ENCODE measurements around the gene ZNF423. TPM values are rescaled to one million over a fixed set of nuclear protein-coding genes. Genes with fewer than 3 reads are reported as not detected.

The ZNF423 gene
- total RNA-seq, 3 donors from 2014 or later (not counting 1 experiment from before 2014, with no cell fraction given), result not detected

DNA sequence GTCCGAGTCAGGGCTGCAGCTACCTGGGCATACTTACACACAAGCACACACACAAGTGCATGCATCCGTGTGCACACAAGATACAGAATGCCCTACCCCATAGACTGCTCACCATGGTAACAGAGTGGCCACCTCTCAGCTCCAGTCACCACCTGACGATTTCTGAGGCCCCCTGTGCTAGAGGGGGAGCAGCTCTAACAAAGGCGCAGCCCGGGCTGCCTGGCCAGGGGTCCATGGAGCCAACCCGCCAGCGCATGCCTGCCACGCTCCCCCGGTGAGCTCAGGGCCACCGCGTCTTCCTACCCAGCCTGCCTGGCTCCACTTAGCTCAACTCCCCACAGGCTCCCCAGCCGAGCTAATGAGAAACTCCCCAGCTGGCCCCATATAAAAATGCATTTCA lies 75.5 kb downstream of the ZNF423 start:
- Mint-ChIP-seq H3K27ac (no peak overlapping the region), H3K9me3 (no peaks in the 10 kb centered on the region), H3K4me1 (no peaks in the 10 kb centered on the region), H3K4me3 (no peak overlapping the region), H3K27me3 (ENCODE audit: low read depth in 2 of 2) (no peaks in the 10 kb centered on the region), H3K36me3 (no peaks in the 10 kb centered on the region)
- no peaks in the 10 kb centered on the region for H3K36me3 ChIP-seq (ENCODE audit: control insufficient read depth, insufficient read depth, low read length)
- no peak overlapping the region for H3K27ac ChIP-seq (ENCODE audit: low read length)
- no peaks in the 10 kb centered on the region for H3K4me1 ChIP-seq (ENCODE audit: control insufficient read depth, insufficient read depth, low read length)
- DNase-seq, result no peak
- ATAC-seq, result no peak
- no peak for TF ChIP-seq CTCF (IDR thresholded peaks at IDR 0.05)
- H3K9me3 ChIP-seq (ENCODE audit: control insufficient read depth, insufficient read depth, low read length), result no peaks in the 10 kb centered on the region
- no peaks in the 10 kb centered on the region for H3K27me3 ChIP-seq (ENCODE audit: control insufficient read depth, insufficient read depth, low read length)
- intact Hi-C loops (cut with micrococcal nuclease), result no loop called here
- 79% methylated on average over 12 of the region's 12 CpGs for WGBS (ENCODE audit: insufficient coverage)
- H3K4me3 ChIP-seq (ENCODE audit: low read length), result no peak overlapping the region

- no peaks in the 10 kb centered on the region for H3K9me3 Mint-ChIP-seq
- no peak overlapping the region for H3K4me3 ChIP-seq (ENCODE audit: low read length)
- TF ChIP-seq CTCF (IDR thresholded peaks at IDR 0.05), result no peak
- no peaks in the 10 kb centered on the region for H3K27me3 Mint-ChIP-seq (ENCODE audit: low read depth in 2 of 2)
- WGBS (ENCODE audit: insufficient coverage), result 58% methylated on average over 7 of the region's 7 CpGs
- no peak overlapping the region for H3K27ac Mint-ChIP-seq
- ATAC-seq (no peak), DNase-seq (no peak)
- H3K9me3 ChIP-seq (ENCODE audit: control insufficient read depth, insufficient read depth, low read length), result no peaks in the 10 kb centered on the region
- no peaks in the 10 kb centered on the region for H3K36me3 Mint-ChIP-seq
- no peaks in the 10 kb centered on the region for H3K4me1 ChIP-seq (ENCODE audit: control insufficient read depth, insufficient read depth, low read length)
- H3K27ac ChIP-seq (ENCODE audit: low read length), result no peak overlapping the region
- no peaks in the 10 kb centered on the region for H3K4me1 Mint-ChIP-seq
- H3K27me3 ChIP-seq (ENCODE audit: control insufficient read depth, insufficient read depth, low read length), result no peaks in the 10 kb centered on the region
- intact Hi-C loops (cut with micrococcal nuclease), result no loop called here
- no peak overlapping the region for H3K4me3 Mint-ChIP-seq
- no peaks in the 10 kb centered on the region for H3K36me3 ChIP-seq (ENCODE audit: control insufficient read depth, insufficient read depth, low read length)
These were observed 75.9 kb downstream of the ZNF423 start for GRCh38 chr16:49779979-49780378.

DNA sequence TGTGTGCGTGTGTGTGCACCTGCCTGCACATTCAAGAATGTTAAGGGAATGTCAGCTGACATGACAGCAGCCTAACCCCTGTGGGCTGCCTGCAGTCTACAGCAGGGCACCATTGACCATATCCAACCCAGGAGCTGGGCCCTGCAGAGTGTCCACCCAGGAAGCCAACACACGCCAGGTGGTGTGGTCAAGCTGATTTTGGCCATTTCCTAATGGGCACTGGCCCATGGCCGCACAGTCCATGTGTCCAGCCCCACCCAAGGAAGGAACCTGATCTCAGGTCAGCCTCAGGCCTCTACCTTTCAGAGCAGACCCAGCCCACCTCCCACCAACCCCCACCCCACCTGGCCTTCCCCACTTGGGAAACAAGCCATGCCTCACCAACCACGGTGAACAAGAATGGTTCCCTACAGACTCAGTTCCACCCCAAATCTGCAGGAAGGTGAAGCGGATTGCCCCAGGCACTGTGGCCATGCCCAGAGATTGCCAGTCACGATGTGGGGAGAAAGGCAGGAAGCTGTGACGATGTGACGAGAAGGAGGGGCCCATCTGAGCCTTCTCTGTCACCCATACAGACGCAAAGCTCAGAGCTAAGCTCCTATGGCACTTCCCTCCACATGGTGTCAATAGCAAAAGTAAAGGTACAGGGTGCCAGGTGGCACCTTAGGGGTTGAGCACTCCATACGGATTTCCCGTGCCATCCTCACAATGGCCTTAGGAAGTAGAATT lies 77.5 kb downstream of the ZNF423 start:
- Histone ChIP-seq H3K36me3 (ENCODE audit: control insufficient read depth, insufficient read depth, low read length) (no peaks in the 10 kb centered on the region), H3K27me3 (ENCODE audit: control insufficient read depth, insufficient read depth, low read length) (no peaks in the 10 kb centered on the region), H3K4me3 (ENCODE audit: low read length) (no peak overlapping the region), H3K9me3 (ENCODE audit: control insufficient read depth, insufficient read depth, low read length) (no peaks in the 10 kb centered on the region), H3K27ac (ENCODE audit: low read length) (no peak overlapping the region), H3K4me1 (ENCODE audit: control insufficient read depth, insufficient read depth, low read length) (no peaks in the 10 kb centered on the region)
- Mint-ChIP-seq H3K27ac (no peak overlapping the region), H3K36me3 (no peaks in the 10 kb centered on the region), H3K9me3 (no peaks in the 10 kb centered on the region), H3K4me3 (no peak overlapping the region), H3K4me1 (no peaks in the 10 kb centered on the region), H3K27me3 (ENCODE audit: low read depth in 2 of 2) (no peaks in the 10 kb centered on the region)
- no peak for TF ChIP-seq CTCF (IDR thresholded peaks at IDR 0.05)
- DNase-seq, result no peak
- ATAC-seq, result no peak
- intact Hi-C loops (cut with micrococcal nuclease), result no loop called here
- WGBS (ENCODE audit: insufficient coverage), result 62% methylated on average over 11 of the region's 11 CpGs

DNA sequence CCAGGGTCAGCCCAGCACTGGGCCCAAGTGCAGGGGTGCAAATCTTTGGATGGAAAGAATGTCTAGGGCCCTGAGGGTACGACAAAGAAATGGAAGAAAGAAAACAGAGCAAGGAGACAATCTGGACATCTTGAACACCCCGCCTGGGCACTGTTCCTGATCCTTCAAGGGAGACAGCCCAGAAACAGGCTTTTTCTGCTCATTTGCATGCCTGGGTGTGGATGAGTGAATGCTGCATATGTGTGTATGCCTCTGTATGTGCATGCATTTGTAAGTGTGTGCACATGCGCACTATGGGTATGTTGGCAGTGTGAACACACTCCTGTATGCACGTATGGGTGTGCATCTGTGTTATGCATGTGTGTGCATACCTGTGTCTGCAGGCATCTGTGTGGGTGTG lies 79.2 kb downstream of the ZNF423 start:
- intact Hi-C loops (cut with micrococcal nuclease), result no loop called here
- no peak overlapping the region for H3K27ac ChIP-seq (ENCODE audit: low read length)
- H3K9me3 ChIP-seq (ENCODE audit: control insufficient read depth, insufficient read depth, low read length), result no peaks in the 10 kb centered on the region
- H3K4me3 ChIP-seq (ENCODE audit: low read length), result no peak overlapping the region
- Mint-ChIP-seq H3K27me3 (ENCODE audit: low read depth in 2 of 2) (no peaks in the 10 kb centered on the region), H3K36me3 (no peaks in the 10 kb centered on the region), H3K4me3 (no peak overlapping the region), H3K27ac (no peak overlapping the region), H3K4me1 (no peaks in the 10 kb centered on the region), H3K9me3 (no peaks in the 10 kb centered on the region)
- ATAC-seq (no peak), DNase-seq (no peak)
- H3K27me3 ChIP-seq (ENCODE audit: control insufficient read depth, insufficient read depth, low read length), result no peaks in the 10 kb centered on the region
- TF ChIP-seq CTCF (IDR thresholded peaks at IDR 0.05), result no peak
- H3K4me1 ChIP-seq (ENCODE audit: control insufficient read depth, insufficient read depth, low read length), result no peaks in the 10 kb centered on the region
- no peaks in the 10 kb centered on the region for H3K36me3 ChIP-seq (ENCODE audit: control insufficient read depth, insufficient read depth, low read length)
- 91% methylated on average over 4 of the region's 4 CpGs for WGBS (ENCODE audit: insufficient coverage)
